Keratinocyte (primary cell): ENCODE measurements around the gene NAA10. TPM values are rescaled to one million over a fixed set of nuclear protein-coding genes. Genes with fewer than 3 reads are reported as not detected.

Source experiments
- DNase-seq: peaks from one replicate; pipeline ENCODE4 v3.0.0-alpha.2; 2011; ENCODE audit warnings: low read depth, missing footprints, low spot score
- FAIRE-seq: peaks from 2 replicates; lab custom pipeline; 2011; peaks lifted over from hg19 to GRCh38; lab: Jason Lieb, UNC
- H2AFZ ChIP-seq: 2 replicates; pipeline ENCODE4 v1.6.0; 2012; ENCODE audit warnings: low read length, control low read depth, inconsistent platforms; ENCODE audit not compliant: control insufficient read depth
- H3K27ac ChIP-seq: 2 replicates; pipeline ENCODE4 v1.5.1; 2011; ENCODE audit warnings: low read length; ENCODE audit not compliant: control insufficient read depth, insufficient read depth
- H3K27me3 ChIP-seq: 3 replicates; pipeline ENCODE4 v1.6.0; 2011; ENCODE audit warnings: low read length; ENCODE audit not compliant: control insufficient read depth, insufficient read depth; ENCODE audit errors: extremely low read depth
- H3K36me3 ChIP-seq, 2 experiments: 2 replicates in 1 of 2; 3 replicates in 1 of 2; pipeline ENCODE4 v1.5.1; 2011; ENCODE audit warnings: low read length in 2 of 2, mild to moderate bottlenecking in 1 of 2; ENCODE audit not compliant: control insufficient read depth in 2 of 2, insufficient read depth in 2 of 2; ENCODE audit errors: extremely low read depth in 1 of 2
- H3K4me1 ChIP-seq: 3 replicates; pipeline ENCODE4 v1.5.1; 2011; ENCODE audit warnings: low read length; ENCODE audit not compliant: control insufficient read depth, insufficient read depth; ENCODE audit errors: extremely low read depth
- H3K4me2 ChIP-seq: 3 replicates; pipeline ENCODE4 v1.6.0; 2011; ENCODE audit warnings: low read depth, low read length; ENCODE audit not compliant: control insufficient read depth, insufficient read depth; ENCODE audit errors: extremely low read depth
- H3K4me3 ChIP-seq, 3 experiments: fragments of 200-600 bp in 1 of 3; sonication (generic) in 1 of 3; 2 replicates in 2 of 3; 3 replicates in 1 of 3; pipeline ENCODE4 v1.5.1; 2011 to 2016; ENCODE audit warnings: low read length in 3 of 3, mild to moderate bottlenecking in 3 of 3, control low read depth in 2 of 3, inconsistent platforms in 1 of 3, low read depth in 1 of 3, mixed read lengths in 1 of 3, mixed run types in 1 of 3, moderate library complexity in 1 of 3; ENCODE audit not compliant: control insufficient read depth in 2 of 3, insufficient read depth in 2 of 3; ENCODE audit errors: extremely low read depth in 1 of 3
- H3K79me2 ChIP-seq: 2 replicates; pipeline ENCODE4 v1.6.0; 2012; ENCODE audit warnings: low read length; ENCODE audit not compliant: control insufficient read depth, insufficient read depth
- H3K9ac ChIP-seq: 3 replicates; pipeline ENCODE4 v1.6.0; 2011; ENCODE audit warnings: low read length; ENCODE audit not compliant: control insufficient read depth, insufficient read depth; ENCODE audit errors: extremely low read depth
- H3K9me1 ChIP-seq: 3 replicates; pipeline ENCODE4 v1.6.0; 2011; ENCODE audit warnings: low read length; ENCODE audit not compliant: control insufficient read depth, insufficient read depth; ENCODE audit errors: extremely low read depth
- H3K9me3 ChIP-seq: 2 replicates; pipeline ENCODE4 v1.5.1; 2012; ENCODE audit warnings: low read depth, low read length; ENCODE audit not compliant: control insufficient read depth
- H4K20me1 ChIP-seq: 3 replicates; pipeline ENCODE4 v1.6.0; 2011; ENCODE audit warnings: low read length; ENCODE audit not compliant: control insufficient read depth, insufficient read depth; ENCODE audit errors: extremely low read depth
- CTCF ChIP-seq, 3 experiments: IDR thresholded peaks in 1 of 3; conservative IDR thresholded peaks in 1 of 3; optimal IDR thresholded peaks in 1 of 3; 2 replicates in 2 of 3; 3 replicates in 1 of 3; pipeline versions ENCODE3 to v1.5.1; 2011; ENCODE audit warnings: low read length in 3 of 3, mild to moderate bottlenecking in 3 of 3, moderate library complexity in 2 of 3, control low read depth in 1 of 3, inconsistent platforms in 1 of 3; ENCODE audit not compliant: insufficient read depth in 2 of 3; ENCODE audit errors: extremely low read depth in 1 of 3
- EZH2 ChIP-seq: IDR thresholded peaks from one replicate; pipeline ENCODE4 v1.6.1; 2012; ENCODE audit warnings: inconsistent platforms, mild to moderate bottlenecking, low read length, moderate library complexity
- dilution Hi-C: fragments of 300-500 bp; cut with MboI; formaldehyde crosslinking; loops from one replicate; pipeline ENCODE4 v1.7.0; 2020; ENCODE audit warnings: low sequenced_read_pairs; ENCODE audit not compliant: extremely low pct_ligation_motif_present
- polyA plus RNA-seq, 5 experiments: library from polyadenylated mRNA; depleted of rRNA in 3 of 5; stranded (reverse) in 3 of 5; stranded (forward) in 1 of 5; unstranded in 1 of 5; fragments of >200 nt; gene quantifications; 1 replicate in 1 of 5; 2 replicates in 3 of 5; 3 replicates in 1 of 5; pipeline versions ENCODE4 v1.2.1 to v1.2.3, GENCODE V29; 2011 to 2012; ENCODE audit warnings: missing spikeins in 2 of 5, low read depth in 1 of 5, low replicate concordance in 1 of 5

The NAA10 gene
- polyA plus RNA-seq, 1 donor (not counting 4 experiments of a cell fraction or from before 2014, with no cell fraction given), result 103 TPM

DNA sequence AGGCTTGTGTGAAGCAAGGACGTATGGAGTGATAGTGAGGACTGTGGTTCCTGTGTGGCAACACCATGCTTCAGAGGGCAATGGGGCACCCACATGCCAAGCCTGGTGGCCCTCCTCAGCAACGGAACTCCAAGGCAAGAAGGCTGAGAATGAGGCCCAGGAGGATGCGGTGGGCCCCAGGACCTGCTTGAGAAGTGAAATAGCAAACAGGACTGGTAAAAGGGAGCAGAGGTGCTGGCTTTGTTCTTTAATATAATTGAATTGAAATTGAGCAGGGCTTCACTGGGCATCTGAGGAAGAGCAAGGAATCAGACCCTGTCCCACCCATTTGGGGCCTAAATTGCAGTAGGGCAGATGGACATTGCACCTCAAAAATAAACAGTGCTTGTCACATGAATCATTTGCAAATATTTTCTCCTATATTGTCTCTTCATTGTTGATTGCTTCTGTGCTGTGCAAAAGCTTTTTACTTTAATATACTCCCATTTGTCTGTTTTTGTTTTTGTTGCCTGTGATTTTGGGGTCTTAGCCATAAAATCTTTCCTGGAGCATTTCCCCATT lies 40.0 kb upstream of the NAA10 start:
- Histone ChIP-seq H3K9ac (no peak overlapping the region), H2AFZ (no peak overlapping the region), H3K4me1 (peaks cover 8% of the 10 kb centered on the region), H3K27me3 (no peaks in the 10 kb centered on the region), H3K79me2 (peaks cover 21% of the 10 kb centered on the region), H3K36me3 (no peaks in the 10 kb centered on the region), H3K9me3 (no peaks in the 10 kb centered on the region), H3K9me1 (no peaks in the 10 kb centered on the region), H3K4me3 (no peak overlapping the region), H3K4me2 (no peak overlapping the region), H4K20me1 (no peaks in the 10 kb centered on the region), H3K27ac (no peak overlapping the region)
- FAIRE-seq (no peak), DNase-seq (no peak)
- dilution Hi-C loops, result no loop called here
- TF ChIP-seq EZH2 (no peak), CTCF (optimal IDR thresholded peaks at IDR 0.05 in 1 of 3, IDR thresholded peaks at IDR 0.05 in 1 of 3, conservative IDR thresholded peaks at IDR 0.05 in 1 of 3; ENCODE audit: extremely low read depth in 1 of 3, insufficient read depth in 2 of 3, low read length in 3 of 3) (no peak)

DNA sequence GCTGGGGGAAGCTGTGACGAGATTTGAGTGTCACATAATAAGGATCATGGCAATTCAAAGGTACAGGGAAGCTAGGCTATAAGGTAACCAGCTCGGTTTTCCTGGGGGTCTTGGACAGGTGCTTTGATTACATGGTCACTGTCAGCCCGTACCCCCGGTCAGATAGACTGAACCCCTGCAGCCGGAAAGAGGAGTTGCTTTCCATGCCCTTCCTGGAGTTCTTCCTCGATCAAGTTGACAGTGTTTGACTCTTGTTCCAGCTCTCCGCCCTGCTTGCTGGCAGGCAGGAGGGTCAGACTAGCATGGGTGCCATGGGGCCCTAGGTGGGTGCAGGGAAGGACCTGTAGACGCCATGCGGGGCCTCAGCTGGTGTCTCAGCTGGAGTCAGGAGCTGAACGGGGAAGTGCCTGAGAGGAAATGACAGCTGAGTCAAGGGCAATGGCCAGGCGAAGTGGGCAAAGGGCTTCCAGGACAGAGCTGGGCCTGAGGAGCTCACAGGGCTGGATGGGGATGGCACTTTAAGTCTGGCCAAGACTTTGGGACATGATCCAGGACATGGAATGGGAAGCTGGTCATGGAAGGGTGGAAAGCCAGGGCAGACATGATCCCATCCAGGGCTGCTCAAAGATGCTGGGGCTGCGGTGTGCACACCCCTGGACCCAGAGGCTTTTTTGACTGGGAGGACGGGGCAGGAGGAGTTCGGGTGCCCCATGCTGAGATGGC lies 39.3 kb upstream of the NAA10 start:
- dilution Hi-C loops, result no loop called here
- peak overlapping the region in 1 of 3 experiments; percentile 70 for H3K4me3 ChIP-seq
- H3K9ac ChIP-seq, result peak overlapping the region; percentile 99
- no peaks in the 10 kb centered on the region for H3K9me1 ChIP-seq
- H3K27me3 ChIP-seq, result no peaks in the 10 kb centered on the region
- peaks cover 0 to 6% of the 10 kb centered on the region in 2 experiments for H3K36me3 ChIP-seq
- DNase-seq, result no peak
- peaks cover 3% of the 10 kb centered on the region for H4K20me1 ChIP-seq
- H3K9me3 ChIP-seq, result no peaks in the 10 kb centered on the region
- FAIRE-seq, result no peak
- H2AFZ ChIP-seq, result no peak overlapping the region
- TF ChIP-seq EZH2, result no peak
- no peak for TF ChIP-seq CTCF (optimal IDR thresholded peaks at IDR 0.05 in 1 of 3, IDR thresholded peaks at IDR 0.05 in 1 of 3, conservative IDR thresholded peaks at IDR 0.05 in 1 of 3; ENCODE audit: extremely low read depth in 1 of 3, insufficient read depth in 2 of 3, low read length in 3 of 3)
- peaks cover 12% of the 10 kb centered on the region for H3K4me1 ChIP-seq
- H3K4me2 ChIP-seq, result peak overlapping the region; percentile 85
- H3K27ac ChIP-seq, result peak overlapping the region; percentile 99
- H3K79me2 ChIP-seq, result peaks cover 28% of the 10 kb centered on the region
